ENCODE data around the gene NINJ1.

- TF ChIP-seq GATA2 (IDR thresholded peaks at IDR 0.05; ENCODE audit: low read depth, low read length) (no peak), GATA3 (IDR thresholded peaks at IDR 0.05; ENCODE audit: low read depth, low read length) (no peak)
Measured at GRCh38 chr9:93091453-93092081, 42.5 kb downstream of the NINJ1 start.
